ENCODE measurements around the gene MYBPC3.

The MYBPC3 gene

GRCh38 chr11:47383071-47383470 lies 30.6 kb upstream of the MYBPC3 start:
- no peak for DNase-seq

- DNase-seq = no peak
Observed at GRCh38 chr11:47380078-47380477, 27.6 kb upstream of the MYBPC3 start.

- no peak for DNase-seq
Observed at GRCh38 chr11:47379317-47379716, 26.8 kb upstream of the MYBPC3 start.

GRCh38 chr11:47378836-47379170 lies 26.3 kb upstream of the MYBPC3 start:
- DNase-seq = no peak

- no peak for DNase-seq
Observed at GRCh38 chr11:47378010-47378835, 25.7 kb upstream of the MYBPC3 start, which contains the start of gene SPI1. Gene SPI1, minus strand, starts transcription at chr11:47378547. Its CDS starts 194 bp downstream, at chr11:47378353.

- DNase-seq = no peak
Observed at GRCh38 chr11:47377571-47378009, 25.1 kb upstream of the MYBPC3 start.

- no peak for DNase-seq
Observed at GRCh38 chr11:47376525-47377371, 24.2 kb upstream of the MYBPC3 start.

- DNase-seq = no peak
Observed at GRCh38 chr11:47376107-47376524, 23.6 kb upstream of the MYBPC3 start.

GRCh38 chr11:47375546-47376085 lies 23.1 kb upstream of the MYBPC3 start:
- no peak for DNase-seq

- DNase-seq = no peak
Observed at GRCh38 chr11:47375020-47375419, 22.5 kb upstream of the MYBPC3 start.

GRCh38 chr11:47374720-47375019 lies 22.2 kb upstream of the MYBPC3 start:
- DNase-seq = no peak

- DNase-seq = peak; percentile 84
Observed at GRCh38 chr11:47373876-47374719, 21.6 kb upstream of the MYBPC3 start.

- no peak for DNase-seq
Observed at GRCh38 chr11:47372422-47372821, 19.9 kb upstream of the MYBPC3 start.

GRCh38 chr11:47369676-47370075 lies 17.2 kb upstream of the MYBPC3 start:
- DNase-seq = no peak

- DNase-seq = no peak
Observed at GRCh38 chr11:47366020-47366490, 13.6 kb upstream of the MYBPC3 start.

- no peak for DNase-seq
Observed at GRCh38 chr11:47361419-47361818, 8.9 kb upstream of the MYBPC3 start.

- DNase-seq = no peak
Observed at GRCh38 chr11:47360341-47360740, 7.8 kb upstream of the MYBPC3 start.

- no peak for DNase-seq
Observed at GRCh38 chr11:47359586-47359985, 7.1 kb upstream of the MYBPC3 start.

- DNase-seq = no peak
Observed at GRCh38 chr11:47359162-47359561, 6.7 kb upstream of the MYBPC3 start.

- no peak for DNase-seq
Observed at GRCh38 chr11:47358731-47359051, 6.2 kb upstream of the MYBPC3 start.

- DNase-seq = no peak
Observed at GRCh38 chr11:47357985-47358730, 5.7 kb upstream of the MYBPC3 start.

- no peak for DNase-seq
Observed at GRCh38 chr11:47356998-47357329, 4.5 kb upstream of the MYBPC3 start.
